GM12892 (cell line): Measurements from ENCODE around the gene CWC22.
"Not testable (repeated sequence)": the region's sequence is repeated elsewhere in the genome, so short reads cannot be mapped to it uniquely, and the experiment has no call there.

Experiments used
- DNase-seq: peaks from one replicate; pipeline ENCODE4 v3.0.0; 2011; ENCODE audit not compliant: insufficient read length
- FAIRE-seq: peaks from 2 replicates; lab custom pipeline; 2011; peaks lifted over from hg19 to GRCh38; lab: Jason Lieb, UNC
- POLR2A ChIP-seq: IDR thresholded peaks from 2 replicates; pipeline ENCODE4 v1.6.1; 2011; ENCODE audit warnings: low read depth, low read length, control low read depth
- POLR2AphosphoS5 ChIP-seq: IDR thresholded peaks from 2 replicates; pipeline ENCODE4 v1.6.1; 2011; ENCODE audit warnings: low read depth, low read length, control low read depth
- TAF1 ChIP-seq: IDR thresholded peaks from 2 replicates; pipeline ENCODE4 v1.6.1; 2011; ENCODE audit warnings: low read depth, mild to moderate bottlenecking, control low read depth, low read length, borderline replicate concordance

Gene CWC22

GRCh38 chr2:180029575-180029974 lies 22.5 kb upstream of the CWC22 start:
- no peak for DNase-seq
- no peak for FAIRE-seq
- TF ChIP-seq TAF1 = no peak
- TF ChIP-seq POLR2A = no peak
- TF ChIP-seq POLR2AphosphoS5 = no peak

GRCh38 chr2:180021850-180022249 lies 14.8 kb upstream of the CWC22 start:
- DNase-seq = no peak
- TF ChIP-seq POLR2AphosphoS5 (no peak), TAF1 (no peak), POLR2A (no peak)
- no peak for FAIRE-seq

GRCh38 chr2:180017784-180018183 lies 10.7 kb upstream of the CWC22 start:
- DNase-seq (no peak), FAIRE-seq (no peak)
- TF ChIP-seq POLR2A = no peak
- no peak for TF ChIP-seq POLR2AphosphoS5
- TF ChIP-seq TAF1 = no peak

- FAIRE-seq = no peak
- no peak for DNase-seq
- TF ChIP-seq TAF1 = no peak
- no peak for TF ChIP-seq POLR2A
- no peak for TF ChIP-seq POLR2AphosphoS5
These were observed 9.8 kb upstream of the CWC22 start for GRCh38 chr2:180016937-180017336.

- DNase-seq (no peak), FAIRE-seq (no peak)
- TF ChIP-seq POLR2A (no peak), POLR2AphosphoS5 (no peak), TAF1 (no peak)
These were observed 9.0 kb upstream of the CWC22 start for GRCh38 chr2:180015951-180016709.

- TF ChIP-seq POLR2AphosphoS5 = no peak
- no peak for TF ChIP-seq POLR2A
- no peak for TF ChIP-seq TAF1
- DNase-seq (no peak), FAIRE-seq (no peak)
These were observed 5.4 kb upstream of the CWC22 start for GRCh38 chr2:180012523-180012922.

GRCh38 chr2:180010701-180011100 lies 3.6 kb upstream of the CWC22 start:
- DNase-seq (no peak), FAIRE-seq (no peak)
- TF ChIP-seq POLR2AphosphoS5 (no peak), POLR2A (no peak), TAF1 (no peak)

- TF ChIP-seq TAF1 (no peak), POLR2AphosphoS5 (no peak)
- no peak for DNase-seq
- FAIRE-seq = no peak
These were observed 866 bp downstream of the CWC22 start for GRCh38 chr2:180006231-180006630.

- not testable (repeated sequence) for FAIRE-seq, DNase-seq
These were observed 1.6 kb downstream of the CWC22 start for GRCh38 chr2:180005465-180005864.

GRCh38 chr2:180004731-180005130 lies 2.4 kb downstream of the CWC22 start:
- DNase-seq (no peak), FAIRE-seq (no peak)
- no peak for TF ChIP-seq POLR2AphosphoS5
- no peak for TF ChIP-seq POLR2A
- TF ChIP-seq TAF1 = no peak

GRCh38 chr2:180003559-180003958 lies 3.5 kb downstream of the CWC22 start:
- no peak for FAIRE-seq
- no peak for TF ChIP-seq POLR2A
- TF ChIP-seq TAF1 = no peak
- no peak for TF ChIP-seq POLR2AphosphoS5
- DNase-seq = no peak

- no peak for DNase-seq
- FAIRE-seq = no peak
- TF ChIP-seq POLR2A (no peak), TAF1 (no peak), POLR2AphosphoS5 (no peak)
These were observed 4.0 kb downstream of the CWC22 start for GRCh38 chr2:180003073-180003472.
